HL-60 (cell line): ENCODE measurements around the gene RAB8A.

Experiments
- CTCF ChIP-seq: IDR thresholded peaks from one replicate; pipeline ENCODE4 v1.5.1; 2011; ENCODE audit warnings: low read length, control low read depth, inconsistent platforms; ENCODE audit not compliant: insufficient read depth
- GABPA ChIP-seq: IDR thresholded peaks from 2 replicates; pipeline ENCODE4 v1.6.1; 2012; ENCODE audit warnings: low read depth
- POLR2AphosphoS5 ChIP-seq: IDR thresholded peaks from 2 replicates; pipeline ENCODE4 v1.6.1; 2012; ENCODE audit warnings: low read depth
- SPI1 ChIP-seq: IDR thresholded peaks from 2 replicates; pipeline ENCODE4 v1.6.1; 2012; ENCODE audit warnings: low read depth, mild to moderate bottlenecking, borderline replicate concordance

DNA sequence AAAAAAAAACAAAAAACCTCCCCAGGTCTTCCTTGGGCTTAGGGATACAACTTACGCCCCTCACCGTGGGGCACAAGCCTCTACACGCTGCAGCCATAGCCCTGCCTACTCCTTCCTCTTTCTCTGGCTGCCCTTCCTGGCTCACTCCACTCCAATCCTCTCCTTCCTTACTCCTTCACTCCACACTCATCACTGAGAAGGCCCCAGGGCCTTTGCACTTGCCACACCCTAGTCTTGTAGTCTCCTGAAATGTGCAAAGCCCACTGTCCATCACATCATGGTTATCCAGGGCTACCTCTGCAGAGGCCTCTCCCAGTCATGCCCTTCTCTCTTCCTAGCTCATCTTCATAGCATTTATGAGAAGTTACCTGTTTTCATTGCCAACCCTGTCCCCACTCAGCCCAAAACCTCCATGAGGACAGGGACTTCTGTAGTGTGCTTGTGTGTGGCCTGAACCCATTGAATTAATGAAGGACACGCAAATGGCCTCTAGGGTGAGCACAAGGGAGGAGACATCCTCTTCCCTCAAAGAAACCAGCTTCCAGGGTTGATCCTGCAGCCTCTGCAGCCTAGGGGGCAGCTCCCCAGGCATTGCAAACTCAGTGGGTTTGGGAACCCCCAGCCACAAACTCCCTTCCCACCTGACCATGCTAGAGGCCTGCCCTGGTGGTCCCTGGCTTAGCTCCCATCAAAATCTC, 23.9 kb downstream of the RAB8A start:
- TF ChIP-seq SPI1: no peak
- peak; percentile 41 for TF ChIP-seq POLR2AphosphoS5
- no peak for TF ChIP-seq CTCF
- no peak for TF ChIP-seq GABPA
